MM.1S (cell line): Measurements from ENCODE around the gene EPHA2.

ENCODE experiments used
- DNase-seq: peaks from one replicate; pipeline ENCODE4 v3.0.0-alpha.2; 2015
- H2AFZ ChIP-seq: fragments of 300-600 bp; sonication (generic); 2 replicates; pipeline ENCODE4 v1.6.0; 2016; ENCODE audit warnings: antibody characterized with exemption, low read length
- H3F3A ChIP-seq: fragments of 300-600 bp; sonication (generic); 2 replicates; pipeline ENCODE4 v1.6.1; 2016; ENCODE audit warnings: mild to moderate bottlenecking, antibody characterized with exemption, low read length, moderate library complexity, mixed read lengths; ENCODE audit not compliant: insufficient read depth
- H3K27ac ChIP-seq: fragments of 300-600 bp; sonication (generic); 2 replicates; pipeline ENCODE4 v1.5.1; 2016; ENCODE audit warnings: mild to moderate bottlenecking, low read length
- H3K27me3 ChIP-seq: fragments of 300-600 bp; sonication (generic); replicated peaks from 2 replicates; pipeline ENCODE4 v1.6.0; 2016; ENCODE audit warnings: low read length; ENCODE audit not compliant: insufficient read depth
- H3K36me3 ChIP-seq: fragments of 300-600 bp; sonication (generic); replicated peaks from 2 replicates; pipeline ENCODE4 v1.6.1; 2016; ENCODE audit warnings: mild to moderate bottlenecking, low read length, mixed read lengths; ENCODE audit not compliant: insufficient read depth
- H3K4me1 ChIP-seq: fragments of 300-600 bp; sonication (generic); 2 replicates; pipeline ENCODE4 v1.6.1; 2016; ENCODE audit warnings: low read length, mixed read lengths
- H3K4me2 ChIP-seq: fragments of 300-600 bp; sonication (generic); 2 replicates; pipeline ENCODE4 v1.6.0; 2016; ENCODE audit warnings: low read depth, low read length
- H3K4me3 ChIP-seq: fragments of 300-600 bp; sonication (generic); 2 replicates; pipeline ENCODE4 v1.5.1; 2016; ENCODE audit warnings: low read length, mixed read lengths
- H3K79me2 ChIP-seq: fragments of 300-600 bp; sonication (generic); 2 replicates; pipeline ENCODE4 v1.6.1; 2016; ENCODE audit warnings: mixed run types, low read length, mixed read lengths
- H3K9ac ChIP-seq: fragments of 300-600 bp; sonication (generic); 2 replicates; pipeline ENCODE4 v1.6.1; 2016; ENCODE audit warnings: low read length, mixed read lengths
- H3K9me2 ChIP-seq: fragments of 300-600 bp; sonication (generic); replicated peaks from 2 replicates; pipeline ENCODE4 v1.6.1; 2016; ENCODE audit warnings: mild to moderate bottlenecking, low read length, mixed read lengths; ENCODE audit not compliant: insufficient read depth
- H3K9me3 ChIP-seq: fragments of 300-600 bp; sonication (generic); replicated peaks from 2 replicates; pipeline ENCODE4 v1.6.1; 2016; ENCODE audit warnings: mild to moderate bottlenecking, low read length, mixed read lengths; ENCODE audit not compliant: insufficient read depth
- H4K20me1 ChIP-seq: fragments of 300-600 bp; sonication (generic); 2 replicates; pipeline ENCODE4 v1.6.1; 2016; ENCODE audit warnings: mild to moderate bottlenecking, low read length, moderate library complexity, mixed read lengths; ENCODE audit not compliant: insufficient read depth
- EZH2 ChIP-seq: fragments of 300-600 bp; sonication (generic); optimal IDR thresholded peaks from 2 replicates; pipeline ENCODE3; 2017; ENCODE audit warnings: low read depth, mild to moderate bottlenecking, antibody characterized with exemption, low read length, mixed read lengths
- EZH2phosphoT487 ChIP-seq: fragments of 300-600 bp; sonication (generic); IDR thresholded peaks from 2 replicates; pipeline ENCODE4 v1.6.1; 2018; ENCODE audit warnings: antibody characterized with exemption, low read length
- TF ChIP-seq, protein P1 (sequence below): fragments of 300-600 bp; sonication (generic); IDR thresholded peaks from 2 replicates; pipeline ENCODE4 v1.5.1; 2016; ENCODE audit warnings: antibody characterized with exemption, low read length, mixed read lengths

Gene EPHA2

DNA sequence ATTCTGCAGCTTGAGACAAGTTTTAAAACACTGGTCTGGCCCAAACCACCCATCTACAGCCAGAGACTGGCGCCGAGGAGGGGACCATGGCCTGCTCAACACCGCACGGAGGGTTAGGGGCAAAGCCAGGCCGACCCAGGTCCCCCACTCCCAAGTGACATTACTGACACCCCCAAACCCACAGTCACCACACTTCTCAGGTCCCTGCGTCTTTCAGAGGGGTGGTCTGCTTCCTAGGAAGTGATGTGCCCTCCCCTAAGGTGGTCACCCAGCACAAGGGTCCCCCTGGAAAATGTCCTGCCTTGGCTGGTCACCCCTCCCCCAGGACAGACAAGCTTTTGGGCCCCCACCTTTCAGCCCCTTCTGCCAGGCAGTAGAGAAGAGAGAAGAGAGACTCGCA lies 20.8 kb upstream of the EPHA2 start:
- Histone ChIP-seq H3K36me3 (no peaks in the 10 kb centered on the region), H4K20me1 (no peaks in the 10 kb centered on the region), H3K79me2 (no peaks in the 10 kb centered on the region), H3K9ac (no peak overlapping the region), H3K27me3 (peaks cover 43% of the 10 kb centered on the region), H3K4me2 (no peak overlapping the region), H3F3A (no peaks in the 10 kb centered on the region), H3K9me2 (no peaks in the 10 kb centered on the region), H3K27ac (no peak overlapping the region), H3K9me3 (no peaks in the 10 kb centered on the region), H3K4me3 (no peak overlapping the region), H3K4me1 (no peaks in the 10 kb centered on the region), H2AFZ (no peak overlapping the region)
- DNase-seq, result no peak
- TF ChIP-seq EZH2 (no peak), EZH2phosphoT487 (no peak)
- TF ChIP-seq, protein P1, sequence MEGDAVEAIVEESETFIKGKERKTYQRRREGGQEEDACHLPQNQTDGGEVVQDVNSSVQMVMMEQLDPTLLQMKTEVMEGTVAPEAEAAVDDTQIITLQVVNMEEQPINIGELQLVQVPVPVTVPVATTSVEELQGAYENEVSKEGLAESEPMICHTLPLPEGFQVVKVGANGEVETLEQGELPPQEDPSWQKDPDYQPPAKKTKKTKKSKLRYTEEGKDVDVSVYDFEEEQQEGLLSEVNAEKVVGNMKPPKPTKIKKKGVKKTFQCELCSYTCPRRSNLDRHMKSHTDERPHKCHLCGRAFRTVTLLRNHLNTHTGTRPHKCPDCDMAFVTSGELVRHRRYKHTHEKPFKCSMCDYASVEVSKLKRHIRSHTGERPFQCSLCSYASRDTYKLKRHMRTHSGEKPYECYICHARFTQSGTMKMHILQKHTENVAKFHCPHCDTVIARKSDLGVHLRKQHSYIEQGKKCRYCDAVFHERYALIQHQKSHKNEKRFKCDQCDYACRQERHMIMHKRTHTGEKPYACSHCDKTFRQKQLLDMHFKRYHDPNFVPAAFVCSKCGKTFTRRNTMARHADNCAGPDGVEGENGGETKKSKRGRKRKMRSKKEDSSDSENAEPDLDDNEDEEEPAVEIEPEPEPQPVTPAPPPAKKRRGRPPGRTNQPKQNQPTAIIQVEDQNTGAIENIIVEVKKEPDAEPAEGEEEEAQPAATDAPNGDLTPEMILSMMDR, result no peak

- no peak overlapping the region for H3K9ac ChIP-seq
- no peak for DNase-seq
Observed at GRCh38 chr1:16175610-16176553, 20.0 kb upstream of the EPHA2 start.

DNA sequence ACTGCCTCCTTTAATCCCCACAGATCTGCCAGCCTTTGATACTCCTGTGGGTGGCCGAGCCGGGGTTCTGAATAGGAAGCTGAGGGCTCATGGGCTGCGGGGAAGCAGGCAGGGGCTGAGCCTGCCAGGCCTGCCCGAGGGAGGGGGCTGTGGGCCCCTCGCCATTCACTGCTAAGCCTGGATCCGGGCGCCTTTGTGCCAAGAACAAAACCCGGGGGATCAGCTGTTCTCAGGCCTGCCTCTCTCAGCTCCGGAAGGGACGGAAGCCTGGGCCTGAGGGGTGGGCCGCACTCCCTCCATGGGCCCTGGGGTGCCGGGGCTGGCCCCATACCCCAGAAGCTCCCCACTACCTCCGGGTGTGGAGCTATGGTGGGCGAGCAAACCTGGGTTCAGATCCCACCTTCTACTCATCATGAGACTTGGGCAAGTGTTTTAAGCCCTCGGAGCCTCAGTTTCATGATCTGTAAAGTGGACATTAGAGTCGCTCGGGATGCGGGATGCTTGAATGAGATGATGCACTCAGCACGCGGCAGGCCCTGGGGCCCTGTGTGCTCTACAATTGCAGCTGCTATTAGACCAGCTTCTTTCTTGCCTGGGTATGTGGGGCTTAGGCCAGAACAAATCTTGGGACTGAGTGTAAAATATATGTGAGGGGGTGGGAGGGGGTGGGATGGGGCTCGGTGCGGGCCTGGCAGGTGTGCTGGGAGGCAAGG lies 19.2 kb upstream of the EPHA2 start:
- H3K9me3 ChIP-seq, result no peaks in the 10 kb centered on the region
- peaks cover 58% of the 10 kb centered on the region for H3K27me3 ChIP-seq
- no peak overlapping the region for H3K27ac ChIP-seq
- H3K36me3 ChIP-seq, result no peaks in the 10 kb centered on the region
- H3K9me2 ChIP-seq, result no peaks in the 10 kb centered on the region
- H3K9ac ChIP-seq, result no peak overlapping the region
- DNase-seq, result no peak
- no peaks in the 10 kb centered on the region for H3K4me1 ChIP-seq
- H3F3A ChIP-seq, result no peaks in the 10 kb centered on the region
- no peak overlapping the region for H3K4me2 ChIP-seq
- no peak overlapping the region for H3K4me3 ChIP-seq
- H2AFZ ChIP-seq, result no peak overlapping the region
- TF ChIP-seq, protein P1, result no peak
- TF ChIP-seq EZH2phosphoT487, result no peak
- TF ChIP-seq EZH2, result no peak
- no peaks in the 10 kb centered on the region for H3K79me2 ChIP-seq
- no peaks in the 10 kb centered on the region for H4K20me1 ChIP-seq

More at GRCh38 chr1:16175610-16176553, 20.0 kb upstream of the EPHA2 start:
- H3K27ac ChIP-seq, result no peak overlapping the region
- no peaks in the 10 kb centered on the region for H3K79me2 ChIP-seq
- H4K20me1 ChIP-seq, result no peaks in the 10 kb centered on the region
- no peaks in the 10 kb centered on the region for H3F3A ChIP-seq
- no peaks in the 10 kb centered on the region for H3K36me3 ChIP-seq
- no peaks in the 10 kb centered on the region for H3K4me1 ChIP-seq
- H3K4me2 ChIP-seq, result no peak overlapping the region
- TF ChIP-seq EZH2, result no peak
- TF ChIP-seq, protein P1, result no peak
- peaks cover 49% of the 10 kb centered on the region for H3K27me3 ChIP-seq
- H3K4me3 ChIP-seq, result no peak overlapping the region
- H2AFZ ChIP-seq, result no peak overlapping the region
- no peaks in the 10 kb centered on the region for H3K9me3 ChIP-seq
- H3K9me2 ChIP-seq, result no peaks in the 10 kb centered on the region
